ENCODE data around the gene PRPF40A.
A peak's percentile ranks its signal among the peaks of the same experiment; 100 is the strongest.

PRPF40A gene

GRCh38 chr2:152630466-152630865 lies 86.8 kb downstream of the PRPF40A start:
- Histone ChIP-seq H3K27ac (ENCODE audit: low read length, poor library complexity, severe bottlenecking) (no peak overlapping the region), H2AK5ac (ENCODE audit: low read length, severe bottlenecking) (no peak overlapping the region), H2BK15ac (ENCODE audit: low read depth, poor library complexity, severe bottlenecking) (no peak overlapping the region), H3K79me1 (replicated peaks; ENCODE audit: low read length, poor library complexity, severe bottlenecking) (peaks cover 14% of the 10 kb centered on the region), H3K18ac (ENCODE audit: low read depth in 1 of 2, low read length in 2 of 2) (no peak overlapping the region), H3K4me2 (ENCODE audit: low read length, poor library complexity, severe bottlenecking) (no peak overlapping the region), H3K14ac (ENCODE audit: low read length in 2 of 2) (no peak overlapping the region), H2BK120ac (ENCODE audit: low read depth, low read length) (no peak overlapping the region), H3K27me3 (ENCODE audit: control insufficient read depth in 1 of 2, insufficient read depth in 1 of 2, low read length in 2 of 2) (no peaks in the 10 kb centered on the region), H3K23ac (ENCODE audit: low read length in 2 of 2) (no peak overlapping the region), H3K9ac (ENCODE audit: low read length) (no peak overlapping the region), H2BK12ac (ENCODE audit: low read length in 2 of 2) (no peak overlapping the region), H2BK5ac (ENCODE audit: low read depth, low read length, poor library complexity, severe bottlenecking) (no peak overlapping the region), H3K36me3 (ENCODE audit: control insufficient read depth in 1 of 2, insufficient read depth in 2 of 2, low read depth in 1 of 2, low read length in 2 of 2) (peaks cover 23 to 91% of the 10 kb centered on the region in 2 experiments), H4K91ac (ENCODE audit: low read length) (no peak overlapping the region), H3K4me3 (ENCODE audit: insufficient read depth in 1 of 2, low read depth in 1 of 2, low read length in 2 of 2) (no peak overlapping the region), H3K4ac (ENCODE audit: low read depth in 1 of 2, low read length in 2 of 2) (no peak overlapping the region), H3K9me3 (ENCODE audit: control insufficient read depth, low read length) (no peaks in the 10 kb centered on the region), H3K4me1 (ENCODE audit: control insufficient read depth, insufficient read depth, low read depth, low read length) (no peaks in the 10 kb centered on the region), H4K8ac (ENCODE audit: low read length) (no peak overlapping the region), H2AFZ (ENCODE audit: low read depth, low read length) (no peak overlapping the region)
- DNase-seq: no peak
- 92% methylated on average over 4 of the region's 4 CpGs for WGBS

- peaks cover 25 to 88% of the 10 kb centered on the region in 2 experiments for H3K36me3 ChIP-seq (ENCODE audit: control insufficient read depth in 1 of 2, insufficient read depth in 2 of 2, low read depth in 1 of 2, low read length in 2 of 2)
- no peak overlapping the region for H3K14ac ChIP-seq (ENCODE audit: low read length in 2 of 2)
- no peaks in the 10 kb centered on the region for H3K27me3 ChIP-seq (ENCODE audit: control insufficient read depth in 1 of 2, insufficient read depth in 1 of 2, low read length in 2 of 2)
- H3K4me3 ChIP-seq (ENCODE audit: insufficient read depth in 1 of 2, low read depth in 1 of 2, low read length in 2 of 2): no peak overlapping the region
- H3K9me3 ChIP-seq (ENCODE audit: control insufficient read depth, low read length): no peaks in the 10 kb centered on the region
- no peak overlapping the region for H2AFZ ChIP-seq (ENCODE audit: low read depth, low read length)
- H2BK5ac ChIP-seq (ENCODE audit: low read depth, low read length, poor library complexity, severe bottlenecking): no peak overlapping the region
- H2BK15ac ChIP-seq (ENCODE audit: low read depth, poor library complexity, severe bottlenecking): no peak overlapping the region
- no peak overlapping the region for H3K4ac ChIP-seq (ENCODE audit: low read depth in 1 of 2, low read length in 2 of 2)
- H3K18ac ChIP-seq (ENCODE audit: low read depth in 1 of 2, low read length in 2 of 2): no peak overlapping the region
- H2AK5ac ChIP-seq (ENCODE audit: low read length, severe bottlenecking): no peak overlapping the region
- no peak overlapping the region for H3K23ac ChIP-seq (ENCODE audit: low read length in 2 of 2)
- H3K4me2 ChIP-seq (ENCODE audit: low read length, poor library complexity, severe bottlenecking): no peak overlapping the region
- no peak overlapping the region for H4K91ac ChIP-seq (ENCODE audit: low read length)
- no peaks in the 10 kb centered on the region for H3K4me1 ChIP-seq (ENCODE audit: control insufficient read depth, insufficient read depth, low read depth, low read length)
- WGBS: 80% methylated on average over 1 of the region's 1 CpG
- H2BK12ac ChIP-seq (ENCODE audit: low read length in 2 of 2): no peak overlapping the region
- H4K8ac ChIP-seq (ENCODE audit: low read length): no peak overlapping the region
- H3K27ac ChIP-seq (ENCODE audit: low read length, poor library complexity, severe bottlenecking): no peak overlapping the region
- H3K9ac ChIP-seq (ENCODE audit: low read length): no peak overlapping the region
- no peak for DNase-seq
- H2BK120ac ChIP-seq (ENCODE audit: low read depth, low read length): no peak overlapping the region
- peaks cover 23% of the 10 kb centered on the region for H3K79me1 ChIP-seq (replicated peaks; ENCODE audit: low read length, poor library complexity, severe bottlenecking)
These were observed 88.1 kb downstream of the PRPF40A start for GRCh38 chr2:152629202-152629601.

GRCh38 chr2:152627351-152627957 lies 89.8 kb downstream of the PRPF40A start:
- Histone ChIP-seq H3K27me3 (ENCODE audit: control insufficient read depth in 1 of 2, insufficient read depth in 1 of 2, low read length in 2 of 2) (no peaks in the 10 kb centered on the region), H2AK5ac (ENCODE audit: low read length, severe bottlenecking) (no peak overlapping the region), H3K4me1 (ENCODE audit: control insufficient read depth, insufficient read depth, low read depth, low read length) (peaks cover 1% of the 10 kb centered on the region), H3K18ac (ENCODE audit: low read depth in 1 of 2, low read length in 2 of 2) (no peak overlapping the region), H3K9ac (ENCODE audit: low read length) (peak overlapping the region; percentile 54), H4K8ac (ENCODE audit: low read length) (no peak overlapping the region), H3K4me2 (ENCODE audit: low read length, poor library complexity, severe bottlenecking) (no peak overlapping the region), H3K4ac (ENCODE audit: low read depth in 1 of 2, low read length in 2 of 2) (no peak overlapping the region), H2BK12ac (ENCODE audit: low read length in 2 of 2) (no peak overlapping the region), H4K91ac (ENCODE audit: low read length) (no peak overlapping the region), H2BK120ac (ENCODE audit: low read depth, low read length) (no peak overlapping the region), H3K36me3 (ENCODE audit: control insufficient read depth in 1 of 2, insufficient read depth in 2 of 2, low read depth in 1 of 2, low read length in 2 of 2) (peaks cover 35 to 84% of the 10 kb centered on the region in 2 experiments), H2BK15ac (ENCODE audit: low read depth, poor library complexity, severe bottlenecking) (no peak overlapping the region), H3K4me3 (ENCODE audit: insufficient read depth in 1 of 2, low read depth in 1 of 2, low read length in 2 of 2) (peak overlapping the region in 1 of 2 experiments; percentile 26), H3K14ac (ENCODE audit: low read length in 2 of 2) (no peak overlapping the region), H3K23ac (ENCODE audit: low read length in 2 of 2) (no peak overlapping the region), H2AFZ (ENCODE audit: low read depth, low read length) (no peak overlapping the region), H3K9me3 (ENCODE audit: control insufficient read depth, low read length) (no peaks in the 10 kb centered on the region), H2BK5ac (ENCODE audit: low read depth, low read length, poor library complexity, severe bottlenecking) (no peak overlapping the region), H3K27ac (ENCODE audit: low read length, poor library complexity, severe bottlenecking) (no peak overlapping the region), H3K79me1 (replicated peaks; ENCODE audit: low read length, poor library complexity, severe bottlenecking) (peaks cover 26% of the 10 kb centered on the region)
- DNase-seq: peak; percentile 52
- 63% methylated on average over 1 of the region's 1 CpG for WGBS

- peaks cover 34 to 84% of the 10 kb centered on the region in 2 experiments for H3K36me3 ChIP-seq (ENCODE audit: control insufficient read depth in 1 of 2, insufficient read depth in 2 of 2, low read depth in 1 of 2, low read length in 2 of 2)
These were observed 90.3 kb downstream of the PRPF40A start for GRCh38 chr2:152626911-152627339.

More at GRCh38 chr2:152626911-152627339, 90.3 kb downstream of the PRPF40A start:
- no peak overlapping the region for H3K4me2 ChIP-seq (ENCODE audit: low read length, poor library complexity, severe bottlenecking)
- no peak overlapping the region for H2BK12ac ChIP-seq (ENCODE audit: low read length in 2 of 2)
- no peak overlapping the region for H3K18ac ChIP-seq (ENCODE audit: low read depth in 1 of 2, low read length in 2 of 2)
- H3K79me1 ChIP-seq (replicated peaks; ENCODE audit: low read length, poor library complexity, severe bottlenecking): peaks cover 26% of the 10 kb centered on the region
- no peak overlapping the region for H3K14ac ChIP-seq (ENCODE audit: low read length in 2 of 2)
- H4K8ac ChIP-seq (ENCODE audit: low read length): no peak overlapping the region
- H2BK5ac ChIP-seq (ENCODE audit: low read depth, low read length, poor library complexity, severe bottlenecking): no peak overlapping the region
- DNase-seq: no peak
- 95% methylated on average over 3 of the region's 4 CpGs for WGBS
- H2AK5ac ChIP-seq (ENCODE audit: low read length, severe bottlenecking): no peak overlapping the region
- no peaks in the 10 kb centered on the region for H3K27me3 ChIP-seq (ENCODE audit: control insufficient read depth in 1 of 2, insufficient read depth in 1 of 2, low read length in 2 of 2)
- H4K91ac ChIP-seq (ENCODE audit: low read length): no peak overlapping the region
- H2AFZ ChIP-seq (ENCODE audit: low read depth, low read length): no peak overlapping the region
- H3K9ac ChIP-seq (ENCODE audit: low read length): peak overlapping the region; percentile 54
- H3K4me1 ChIP-seq (ENCODE audit: control insufficient read depth, insufficient read depth, low read depth, low read length): peaks cover 1% of the 10 kb centered on the region
- H3K4ac ChIP-seq (ENCODE audit: low read depth in 1 of 2, low read length in 2 of 2): no peak overlapping the region
- no peak overlapping the region for H3K27ac ChIP-seq (ENCODE audit: low read length, poor library complexity, severe bottlenecking)
- no peak overlapping the region for H3K23ac ChIP-seq (ENCODE audit: low read length in 2 of 2)
- no peak overlapping the region for H2BK15ac ChIP-seq (ENCODE audit: low read depth, poor library complexity, severe bottlenecking)
- peak overlapping the region in 1 of 2 experiments; percentile 26 for H3K4me3 ChIP-seq (ENCODE audit: insufficient read depth in 1 of 2, low read depth in 1 of 2, low read length in 2 of 2)
- H2BK120ac ChIP-seq (ENCODE audit: low read depth, low read length): no peak overlapping the region
- H3K9me3 ChIP-seq (ENCODE audit: control insufficient read depth, low read length): no peaks in the 10 kb centered on the region
